ENCODE results near the gene SLC9A9. TPM values are rescaled to one million over a fixed set of nuclear protein-coding genes. Genes with fewer than 3 reads are reported as not detected.

Gene SLC9A9
- total and polyA plus RNA-seq, 2 donors (not counting 1 experiment from before 2014, with no cell fraction given), result 14.3 to 74.0 TPM

GRCh38 chr3:143895805-143896204, 47.5 kb upstream of the SLC9A9 start:
- no peak overlapping the region for H3K27ac ChIP-seq (ENCODE audit: insufficient read depth, low read length)
- no peaks in the 10 kb centered on the region for H4K20me1 ChIP-seq (ENCODE audit: control insufficient read depth, extremely low read depth, insufficient read depth, low read length)
- H3K36me3 ChIP-seq (ENCODE audit: control insufficient read depth, insufficient read depth, low read length), result no peaks in the 10 kb centered on the region
- DNase-seq (ENCODE audit: low read depth in 2 of 2), result peak in 1 of 2 donors; percentile 51
- H3K9ac ChIP-seq (ENCODE audit: insufficient read depth, low read length), result no peak overlapping the region
- H3K4me1 ChIP-seq (ENCODE audit: control insufficient read depth, extremely low read depth, insufficient read depth, low read length), result peaks cover 13% of the 10 kb centered on the region
- H2AFZ ChIP-seq (ENCODE audit: low read length), result no peak overlapping the region
- H3K79me2 ChIP-seq (ENCODE audit: control insufficient read depth, insufficient read depth, low read length), result no peaks in the 10 kb centered on the region
- H3K27me3 ChIP-seq (ENCODE audit: control insufficient read depth, insufficient read depth, low read length), result no peaks in the 10 kb centered on the region
- no peak overlapping the region for H3K4me2 ChIP-seq (ENCODE audit: extremely low read depth, insufficient read depth, low read length)
- no peaks in the 10 kb centered on the region for H3K9me3 ChIP-seq (ENCODE audit: control insufficient read depth, insufficient read depth, low read depth, low read length)
- no peak overlapping the region for H3K4me3 ChIP-seq (replicated peaks in 1 of 4; ENCODE audit: control extremely low read depth in 1 of 4, insufficient read depth in 1 of 4, low read depth in 3 of 4, low read length in 4 of 4)
- TF ChIP-seq EZH2 (IDR thresholded peaks at IDR 0.05; ENCODE audit: low read length, missing control alignments), result no peak
- TF ChIP-seq, protein P1, sequence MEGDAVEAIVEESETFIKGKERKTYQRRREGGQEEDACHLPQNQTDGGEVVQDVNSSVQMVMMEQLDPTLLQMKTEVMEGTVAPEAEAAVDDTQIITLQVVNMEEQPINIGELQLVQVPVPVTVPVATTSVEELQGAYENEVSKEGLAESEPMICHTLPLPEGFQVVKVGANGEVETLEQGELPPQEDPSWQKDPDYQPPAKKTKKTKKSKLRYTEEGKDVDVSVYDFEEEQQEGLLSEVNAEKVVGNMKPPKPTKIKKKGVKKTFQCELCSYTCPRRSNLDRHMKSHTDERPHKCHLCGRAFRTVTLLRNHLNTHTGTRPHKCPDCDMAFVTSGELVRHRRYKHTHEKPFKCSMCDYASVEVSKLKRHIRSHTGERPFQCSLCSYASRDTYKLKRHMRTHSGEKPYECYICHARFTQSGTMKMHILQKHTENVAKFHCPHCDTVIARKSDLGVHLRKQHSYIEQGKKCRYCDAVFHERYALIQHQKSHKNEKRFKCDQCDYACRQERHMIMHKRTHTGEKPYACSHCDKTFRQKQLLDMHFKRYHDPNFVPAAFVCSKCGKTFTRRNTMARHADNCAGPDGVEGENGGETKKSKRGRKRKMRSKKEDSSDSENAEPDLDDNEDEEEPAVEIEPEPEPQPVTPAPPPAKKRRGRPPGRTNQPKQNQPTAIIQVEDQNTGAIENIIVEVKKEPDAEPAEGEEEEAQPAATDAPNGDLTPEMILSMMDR (conservative IDR thresholded peaks at IDR 0.05 in 1 of 2, IDR thresholded peaks at IDR 0.05 in 1 of 2; ENCODE audit: low read depth in 1 of 2, low read length in 2 of 2), result peak in 1 of 2 donors; percentile 24

DNA sequence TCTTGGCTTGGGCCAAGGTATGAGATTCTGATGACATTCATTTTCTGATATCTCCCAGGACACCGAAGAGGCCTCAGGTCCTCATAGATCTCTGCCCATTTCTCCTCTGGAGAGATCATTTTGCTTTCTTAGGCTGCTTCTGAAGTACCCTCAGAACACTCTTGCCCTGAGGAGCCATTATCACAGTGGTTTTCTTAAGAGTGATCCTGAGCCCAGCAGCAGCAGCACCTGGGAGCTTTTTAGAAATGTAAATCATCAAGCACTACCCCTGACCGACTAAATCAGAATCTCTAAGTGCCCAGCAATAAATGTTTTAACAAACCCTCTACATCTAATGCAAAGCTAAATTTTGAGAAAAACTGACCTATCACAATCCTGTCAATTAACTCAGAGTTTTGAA, 40.6 kb upstream of the SLC9A9 start:
- Histone ChIP-seq H3K4me2 (ENCODE audit: extremely low read depth, insufficient read depth, low read length) (no peak overlapping the region), H3K36me3 (ENCODE audit: control insufficient read depth, insufficient read depth, low read length) (no peaks in the 10 kb centered on the region), H3K27ac (ENCODE audit: insufficient read depth, low read length) (no peak overlapping the region), H2AFZ (ENCODE audit: low read length) (no peak overlapping the region), H3K9ac (ENCODE audit: insufficient read depth, low read length) (no peak overlapping the region), H3K79me2 (ENCODE audit: control insufficient read depth, insufficient read depth, low read length) (no peaks in the 10 kb centered on the region), H4K20me1 (ENCODE audit: control insufficient read depth, extremely low read depth, insufficient read depth, low read length) (no peaks in the 10 kb centered on the region), H3K27me3 (ENCODE audit: control insufficient read depth, insufficient read depth, low read length) (no peaks in the 10 kb centered on the region), H3K4me3 (replicated peaks in 1 of 4; ENCODE audit: control extremely low read depth in 1 of 4, insufficient read depth in 1 of 4, low read depth in 3 of 4, low read length in 4 of 4) (no peak overlapping the region), H3K9me3 (ENCODE audit: control insufficient read depth, insufficient read depth, low read depth, low read length) (no peaks in the 10 kb centered on the region), H3K4me1 (ENCODE audit: control insufficient read depth, extremely low read depth, insufficient read depth, low read length) (no peaks in the 10 kb centered on the region)
- no peak for TF ChIP-seq EZH2 (IDR thresholded peaks at IDR 0.05; ENCODE audit: low read length, missing control alignments)
- TF ChIP-seq, protein P1 (conservative IDR thresholded peaks at IDR 0.05 in 1 of 2, IDR thresholded peaks at IDR 0.05 in 1 of 2; ENCODE audit: low read depth in 1 of 2, low read length in 2 of 2), result no peak
- no peak for DNase-seq (ENCODE audit: low read depth in 2 of 2)

DNA sequence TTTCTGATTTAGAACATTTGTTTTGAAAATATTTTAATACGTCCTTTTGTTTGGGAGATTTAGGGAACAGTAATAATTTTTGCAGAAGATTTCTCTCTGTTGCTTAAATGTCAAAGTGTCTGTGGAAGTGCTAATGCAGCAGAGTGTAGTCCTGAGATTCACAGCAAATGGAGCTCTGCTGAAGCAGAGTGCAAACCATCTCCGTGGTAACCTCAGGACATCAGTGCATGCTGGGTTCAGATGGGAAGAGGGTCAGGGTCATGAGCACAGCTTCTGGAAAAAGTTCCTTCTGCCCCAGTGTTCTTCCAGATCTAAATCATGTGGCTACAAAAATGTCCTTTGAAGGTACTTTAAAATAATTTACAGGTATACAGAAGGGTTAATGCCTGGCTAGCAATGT, 39.9 kb upstream of the SLC9A9 start:
- no peak overlapping the region for H2AFZ ChIP-seq (ENCODE audit: low read length)
- H3K27me3 ChIP-seq (ENCODE audit: control insufficient read depth, insufficient read depth, low read length), result no peaks in the 10 kb centered on the region
- no peak overlapping the region for H3K4me2 ChIP-seq (ENCODE audit: extremely low read depth, insufficient read depth, low read length)
- DNase-seq (ENCODE audit: low read depth in 2 of 2), result no peak
- H3K79me2 ChIP-seq (ENCODE audit: control insufficient read depth, insufficient read depth, low read length), result no peaks in the 10 kb centered on the region
- H3K4me1 ChIP-seq (ENCODE audit: control insufficient read depth, extremely low read depth, insufficient read depth, low read length), result no peaks in the 10 kb centered on the region
- H3K9me3 ChIP-seq (ENCODE audit: control insufficient read depth, insufficient read depth, low read depth, low read length), result no peaks in the 10 kb centered on the region
- H4K20me1 ChIP-seq (ENCODE audit: control insufficient read depth, extremely low read depth, insufficient read depth, low read length), result no peaks in the 10 kb centered on the region
- H3K4me3 ChIP-seq (replicated peaks in 1 of 4; ENCODE audit: control extremely low read depth in 1 of 4, insufficient read depth in 1 of 4, low read depth in 3 of 4, low read length in 4 of 4), result no peak overlapping the region
- TF ChIP-seq, protein P1 (conservative IDR thresholded peaks at IDR 0.05 in 1 of 2, IDR thresholded peaks at IDR 0.05 in 1 of 2; ENCODE audit: low read depth in 1 of 2, low read length in 2 of 2), result no peak
- no peak for TF ChIP-seq EZH2 (IDR thresholded peaks at IDR 0.05; ENCODE audit: low read length, missing control alignments)
- no peaks in the 10 kb centered on the region for H3K36me3 ChIP-seq (ENCODE audit: control insufficient read depth, insufficient read depth, low read length)
- H3K9ac ChIP-seq (ENCODE audit: insufficient read depth, low read length), result no peak overlapping the region
- H3K27ac ChIP-seq (ENCODE audit: insufficient read depth, low read length), result no peak overlapping the region

Data from fibroblast of lung (primary cell).